ENCODE results near the gene FCRL2. TPM values are rescaled to one million over a fixed set of nuclear protein-coding genes. Genes with fewer than 3 reads are reported as not detected.

The FCRL2 gene
- not detected in 2 replicates for total RNA-seq (2014; rRNA removed; shearing (Covaris generic); ENCODE audit: low replicate concordance)

- in situ Hi-C loops (cut with HindIII; ENCODE audit: low pct_unique_long_range_greater_than_20kb, low sequenced_read_pairs): no loop called here
- no peak for DNase-seq (ENCODE audit: low read depth)
These were observed at the start of gene FCRL2 for GRCh38 chr1:157776971-157777391. TSS of gene FCRL2 (minus strand) at chr1:157777132. CDS start at chr1:157777073, 59 bp downstream.

- in situ Hi-C loops (cut with HindIII; ENCODE audit: low pct_unique_long_range_greater_than_20kb, low sequenced_read_pairs): no loop called here
- DNase-seq (ENCODE audit: low read depth): no peak
These were observed 43.4 kb upstream of the FCRL2 start for GRCh38 chr1:157820299-157820698.

- no peak for DNase-seq (ENCODE audit: low read depth)
- in situ Hi-C loops (cut with HindIII; ENCODE audit: low pct_unique_long_range_greater_than_20kb, low sequenced_read_pairs): no loop called here
These were observed 43.0 kb upstream of the FCRL2 start, which contains the start of gene FCRL1 for GRCh38 chr1:157819896-157820295. TSS of gene FCRL1 (minus strand) at chr1:157820120. CDS start at chr1:157820037, 83 bp downstream.

GRCh38 chr1:157819215-157819614, 42.3 kb upstream of the FCRL2 start:
- in situ Hi-C loops (cut with HindIII; ENCODE audit: low pct_unique_long_range_greater_than_20kb, low sequenced_read_pairs): no loop called here
- DNase-seq (ENCODE audit: low read depth): no peak

GRCh38 chr1:157813269-157813668, 36.3 kb upstream of the FCRL2 start:
- DNase-seq (ENCODE audit: low read depth): no peak
- in situ Hi-C loops (cut with HindIII; ENCODE audit: low pct_unique_long_range_greater_than_20kb, low sequenced_read_pairs): no loop called here

GRCh38 chr1:157806431-157807149, 29.7 kb upstream of the FCRL2 start:
- in situ Hi-C loops (cut with HindIII; ENCODE audit: low pct_unique_long_range_greater_than_20kb, low sequenced_read_pairs): no loop called here
- DNase-seq (ENCODE audit: low read depth): no peak

GRCh38 chr1:157803851-157804250, 26.9 kb upstream of the FCRL2 start:
- in situ Hi-C loops (cut with HindIII; ENCODE audit: low pct_unique_long_range_greater_than_20kb, low sequenced_read_pairs): no loop called here
- DNase-seq (ENCODE audit: low read depth): no peak

- in situ Hi-C loops (cut with HindIII; ENCODE audit: low pct_unique_long_range_greater_than_20kb, low sequenced_read_pairs): no loop called here
- DNase-seq (ENCODE audit: low read depth): no peak
These were observed 23.1 kb upstream of the FCRL2 start for GRCh38 chr1:157799996-157800395.

- DNase-seq (ENCODE audit: low read depth): no peak
- in situ Hi-C loops (cut with HindIII; ENCODE audit: low pct_unique_long_range_greater_than_20kb, low sequenced_read_pairs): no loop called here
These were observed 21.3 kb upstream of the FCRL2 start for GRCh38 chr1:157798211-157798610.

GRCh38 chr1:157785248-157785647, 8.3 kb upstream of the FCRL2 start:
- no peak for DNase-seq (ENCODE audit: low read depth)
- in situ Hi-C loops (cut with HindIII; ENCODE audit: low pct_unique_long_range_greater_than_20kb, low sequenced_read_pairs): no loop called here

- in situ Hi-C loops (cut with HindIII; ENCODE audit: low pct_unique_long_range_greater_than_20kb, low sequenced_read_pairs): no loop called here
- DNase-seq (ENCODE audit: low read depth): no peak
These were observed 7.9 kb upstream of the FCRL2 start for GRCh38 chr1:157784801-157785200.

- in situ Hi-C loops (cut with HindIII; ENCODE audit: low pct_unique_long_range_greater_than_20kb, low sequenced_read_pairs): no loop called here
- no peak for DNase-seq (ENCODE audit: low read depth)
These were observed 6.0 kb upstream of the FCRL2 start for GRCh38 chr1:157782931-157783330.

- no peak for DNase-seq (ENCODE audit: low read depth)
- in situ Hi-C loops (cut with HindIII; ENCODE audit: low pct_unique_long_range_greater_than_20kb, low sequenced_read_pairs): no loop called here
These were observed 4.1 kb upstream of the FCRL2 start for GRCh38 chr1:157781048-157781447.

- in situ Hi-C loops (cut with HindIII; ENCODE audit: low pct_unique_long_range_greater_than_20kb, low sequenced_read_pairs): no loop called here
- no peak for DNase-seq (ENCODE audit: low read depth)
These were observed 1.6 kb downstream of the FCRL2 start for GRCh38 chr1:157775101-157775870.

GRCh38 chr1:157774412-157774811, 2.5 kb downstream of the FCRL2 start:
- in situ Hi-C loops (cut with HindIII; ENCODE audit: low pct_unique_long_range_greater_than_20kb, low sequenced_read_pairs): no loop called here
- DNase-seq (ENCODE audit: low read depth): no peak

- no peak for DNase-seq (ENCODE audit: low read depth)
- in situ Hi-C loops (cut with HindIII; ENCODE audit: low pct_unique_long_range_greater_than_20kb, low sequenced_read_pairs): no loop called here
These were observed 3.2 kb downstream of the FCRL2 start for GRCh38 chr1:157773493-157774350.

GRCh38 chr1:157771661-157772425, 5.1 kb downstream of the FCRL2 start:
- no peak for DNase-seq (ENCODE audit: low read depth)

GRCh38 chr1:157770442-157771043, 6.4 kb downstream of the FCRL2 start:
- in situ Hi-C loops (cut with HindIII; ENCODE audit: low pct_unique_long_range_greater_than_20kb, low sequenced_read_pairs): no loop called here
- no peak for DNase-seq (ENCODE audit: low read depth)

More at GRCh38 chr1:157771661-157772425, 5.1 kb downstream of the FCRL2 start:
- in situ Hi-C loops (cut with HindIII; ENCODE audit: low pct_unique_long_range_greater_than_20kb, low sequenced_read_pairs): no loop called here
